ENCODE results near the gene STING1. TPM values are rescaled to one million over a fixed set of nuclear protein-coding genes. Genes with fewer than 3 reads are reported as not detected.

The STING1 gene
- total and polyA plus RNA-seq, 2 donors (not counting 3 experiments of a cell fraction or from before 2014, with no cell fraction given) = 108 to 143 TPM

GRCh38 chr5:139501381-139501780, 18.8 kb upstream of the STING1 start:
- FAIRE-seq (no peak), DNase-seq (ENCODE audit: low read depth, low spot score) (no peak)
- ChIA-PET CTCF (no interaction called here), POLR2A (no interaction called here)
- Histone ChIP-seq H3K27ac (ENCODE audit: insufficient read depth, low read depth, low read length) (no peak overlapping the region), H3K4me1 (ENCODE audit: control insufficient read depth, extremely low read depth, insufficient read depth, low read length) (peaks cover 5% of the 10 kb centered on the region), H3K4me2 (ENCODE audit: insufficient read depth, low read length) (no peak overlapping the region), H3K9me1 (replicated peaks; ENCODE audit: control insufficient read depth, extremely low read depth, insufficient read depth, low read length) (no peaks in the 10 kb centered on the region), H3K27me3 (ENCODE audit: control insufficient read depth in 2 of 2, insufficient read depth in 2 of 2, low read length in 2 of 2) (no peaks in the 10 kb centered on the region), H3K4me3 (replicated peaks in 1 of 3; ENCODE audit: insufficient read depth in 1 of 3, low read depth in 1 of 3, low read length in 3 of 3) (no peak overlapping the region), H2AFZ (ENCODE audit: low read depth, low read length) (no peak overlapping the region), H3K79me2 (ENCODE audit: control insufficient read depth, insufficient read depth, low read length) (no peaks in the 10 kb centered on the region), H3K9ac (replicated peaks; ENCODE audit: extremely low read depth, insufficient read depth, low read length) (no peak overlapping the region), H4K20me1 (replicated peaks; ENCODE audit: control insufficient read depth, extremely low read depth, insufficient read depth, low read length) (no peaks in the 10 kb centered on the region), H3K9me3 (replicated peaks; ENCODE audit: control insufficient read depth, insufficient read depth, low read length) (no peaks in the 10 kb centered on the region), H3K36me3 (ENCODE audit: control insufficient read depth in 2 of 2, extremely low read depth in 1 of 2, insufficient read depth in 2 of 2, low read length in 2 of 2) (no peaks in the 10 kb centered on the region)
- BruUV-seq (replicated peaks) = no TSS peak
- intact Hi-C loops (cut with micrococcal nuclease) (no loop called here), dilution Hi-C loops (cut with MboI; ENCODE audit: extremely low pct_ligation_motif_present, low sequenced_read_pairs) (no loop called here)
- TF ChIP-seq MAX (IDR thresholded peaks at IDR 0.05; ENCODE audit: insufficient read depth, insufficient read length) (no peak), POLR2AphosphoS5 (IDR thresholded peaks at IDR 0.05; ENCODE audit: insufficient read depth, low read depth, low read length) (no peak), CTCF (IDR thresholded peaks at IDR 0.05; ENCODE audit: extremely low read depth in 1 of 2, insufficient read depth in 1 of 2, low read depth in 1 of 2, low read length in 2 of 2) (no peak), EZH2 (IDR thresholded peaks at IDR 0.05; ENCODE audit: borderline replicate concordance, low read depth, low read length, severe bottlenecking) (no peak), MYC (IDR thresholded peaks at IDR 0.05; ENCODE audit: low read depth, low read length) (no peak), POLR2A (IDR thresholded peaks at IDR 0.05; ENCODE audit: low read depth, low read length) (no peak), FOS (IDR thresholded peaks at IDR 0.05; ENCODE audit: borderline replicate concordance, insufficient read depth, low read length) (no peak), JUN (IDR thresholded peaks at IDR 0.05; ENCODE audit: borderline replicate concordance, insufficient read depth, insufficient read length, low read depth) (no peak), GATA2 (IDR thresholded peaks at IDR 0.05; ENCODE audit: insufficient read depth, insufficient read length, low read depth, low read length) (no peak)

Measured in endothelial cell of umbilical vein (primary cell).